GM12892 (cell line): ENCODE data around the gene C17orf107.

ENCODE experiments used
- DNase-seq: peaks from one replicate; pipeline ENCODE4 v3.0.0; 2011; ENCODE audit not compliant: insufficient read length
- FAIRE-seq: peaks from 2 replicates; lab custom pipeline; 2011; peaks lifted over from hg19 to GRCh38; lab: Jason Lieb, UNC
- POLR2A ChIP-seq: IDR thresholded peaks from 2 replicates; pipeline ENCODE4 v1.6.1; 2011; ENCODE audit warnings: low read depth, low read length, control low read depth
- POLR2AphosphoS5 ChIP-seq: IDR thresholded peaks from 2 replicates; pipeline ENCODE4 v1.6.1; 2011; ENCODE audit warnings: low read depth, low read length, control low read depth
- TAF1 ChIP-seq: IDR thresholded peaks from 2 replicates; pipeline ENCODE4 v1.6.1; 2011; ENCODE audit warnings: low read depth, mild to moderate bottlenecking, control low read depth, low read length, borderline replicate concordance

Gene C17orf107

DNA sequence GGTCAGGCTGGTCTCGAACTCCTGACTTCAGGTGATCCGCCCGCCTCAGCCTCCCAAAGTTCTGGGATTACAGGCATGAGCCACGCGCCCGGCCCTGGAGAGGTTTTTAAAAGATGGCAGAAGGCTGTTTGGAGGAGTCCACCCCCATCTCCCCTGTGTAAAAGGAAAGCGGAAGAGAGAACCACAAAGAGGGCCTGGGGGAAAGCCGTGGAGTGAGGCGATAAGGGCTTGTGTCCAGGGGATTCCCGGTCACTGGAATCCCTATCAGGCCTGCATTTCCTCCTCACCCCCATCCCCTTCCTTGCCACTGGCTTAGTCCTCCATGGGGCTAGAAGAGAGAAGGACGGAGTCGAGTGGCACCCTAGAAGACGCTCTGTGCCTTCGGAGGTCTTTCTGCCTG is 32.6 kb downstream of the C17orf107 start, which contains the start of gene GP1BA:
GP1BA (plus strand) TSS at position 315 of the 400 bp plus-strand sequence. CDS start 328 bp downstream, outside the sequence.
- no peak for TF ChIP-seq TAF1
- TF ChIP-seq POLR2A = no peak
- peak; percentile 82 for FAIRE-seq
- DNase-seq = no peak

DNA sequence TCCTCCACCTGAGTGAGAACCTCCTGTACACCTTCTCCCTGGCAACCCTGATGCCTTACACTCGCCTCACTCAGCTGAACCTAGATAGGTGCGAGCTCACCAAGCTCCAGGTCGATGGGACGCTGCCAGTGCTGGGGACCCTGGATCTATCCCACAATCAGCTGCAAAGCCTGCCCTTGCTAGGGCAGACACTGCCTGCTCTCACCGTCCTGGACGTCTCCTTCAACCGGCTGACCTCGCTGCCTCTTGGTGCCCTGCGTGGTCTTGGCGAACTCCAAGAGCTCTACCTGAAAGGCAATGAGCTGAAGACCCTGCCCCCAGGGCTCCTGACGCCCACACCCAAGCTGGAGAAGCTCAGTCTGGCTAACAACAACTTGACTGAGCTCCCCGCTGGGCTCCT is 33.4 kb downstream of the C17orf107 start:
- peak; percentile 62 for FAIRE-seq
- TF ChIP-seq TAF1 = no peak
- no peak for DNase-seq

DNA sequence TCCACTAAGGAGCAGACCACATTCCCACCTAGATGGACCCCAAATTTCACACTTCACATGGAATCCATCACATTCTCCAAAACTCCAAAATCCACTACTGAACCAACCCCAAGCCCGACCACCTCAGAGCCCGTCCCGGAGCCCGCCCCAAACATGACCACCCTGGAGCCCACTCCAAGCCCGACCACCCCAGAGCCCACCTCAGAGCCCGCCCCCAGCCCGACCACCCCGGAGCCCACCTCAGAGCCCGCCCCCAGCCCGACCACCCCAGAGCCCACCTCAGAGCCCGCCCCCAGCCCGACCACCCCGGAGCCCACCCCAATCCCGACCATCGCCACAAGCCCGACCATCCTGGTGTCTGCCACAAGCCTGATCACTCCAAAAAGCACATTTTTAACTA is 34.3 kb downstream of the C17orf107 start:
- no peak for DNase-seq
- TF ChIP-seq POLR2AphosphoS5 (no peak), POLR2A (no peak), TAF1 (no peak)
- no peak for FAIRE-seq

DNA sequence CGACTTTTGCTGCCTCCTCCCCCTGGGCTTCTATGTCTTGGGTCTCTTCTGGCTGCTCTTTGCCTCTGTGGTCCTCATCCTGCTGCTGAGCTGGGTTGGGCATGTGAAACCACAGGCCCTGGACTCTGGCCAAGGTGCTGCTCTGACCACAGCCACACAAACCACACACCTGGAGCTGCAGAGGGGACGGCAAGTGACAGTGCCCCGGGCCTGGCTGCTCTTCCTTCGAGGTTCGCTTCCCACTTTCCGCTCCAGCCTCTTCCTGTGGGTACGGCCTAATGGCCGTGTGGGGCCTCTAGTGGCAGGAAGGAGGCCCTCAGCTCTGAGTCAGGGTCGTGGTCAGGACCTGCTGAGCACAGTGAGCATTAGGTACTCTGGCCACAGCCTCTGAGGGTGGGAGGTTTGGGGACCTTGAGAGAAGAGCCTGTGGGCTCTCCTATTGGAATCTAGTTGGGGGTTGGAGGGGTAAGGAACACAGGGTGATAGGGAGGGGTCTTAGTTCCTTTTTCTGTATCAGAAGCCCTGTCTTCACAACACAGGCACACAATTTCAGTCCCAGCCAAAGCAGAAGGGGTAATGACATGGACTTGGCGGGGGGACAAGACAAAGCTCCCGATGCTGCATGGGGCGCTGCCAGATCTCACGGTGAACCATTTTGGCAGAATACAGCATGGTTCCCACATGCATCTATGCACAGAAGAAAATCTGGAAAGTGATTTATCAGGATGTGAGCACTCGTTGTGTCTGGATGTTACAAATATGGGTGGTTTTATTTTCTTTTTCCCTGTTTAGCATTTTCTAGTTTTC is 35.0 kb downstream of the C17orf107 start:
- FAIRE-seq (peak; percentile 82), DNase-seq (no peak)
- TF ChIP-seq POLR2AphosphoS5 (peak; percentile 55; the same call in 1 of the 2 replicates), TAF1 (no peak), POLR2A (no peak; the same call in 1 of the 2 replicates)

DNA sequence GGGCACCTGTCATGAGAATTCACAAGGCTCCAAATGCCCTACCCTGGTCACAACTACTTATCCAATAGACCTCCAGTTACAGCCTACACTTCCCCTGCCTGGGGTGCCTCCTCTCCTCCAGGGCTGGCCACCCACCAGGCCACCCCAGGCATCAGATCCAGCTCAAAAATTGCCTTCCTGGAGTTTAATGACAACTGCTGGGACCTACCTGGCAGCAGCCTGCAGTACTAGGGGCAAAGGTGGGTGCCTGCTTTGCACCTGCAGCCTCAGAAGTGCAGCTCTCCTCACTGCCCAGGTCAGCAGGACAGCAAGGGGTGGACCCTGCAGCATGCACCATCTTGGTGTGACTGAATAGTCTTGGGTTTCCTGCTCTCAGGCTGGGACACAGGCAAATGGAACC is 36.3 kb downstream of the C17orf107 start:
- FAIRE-seq (no peak), DNase-seq (no peak)
- TF ChIP-seq TAF1 (no peak), POLR2A (no peak), POLR2AphosphoS5 (no peak)

DNA sequence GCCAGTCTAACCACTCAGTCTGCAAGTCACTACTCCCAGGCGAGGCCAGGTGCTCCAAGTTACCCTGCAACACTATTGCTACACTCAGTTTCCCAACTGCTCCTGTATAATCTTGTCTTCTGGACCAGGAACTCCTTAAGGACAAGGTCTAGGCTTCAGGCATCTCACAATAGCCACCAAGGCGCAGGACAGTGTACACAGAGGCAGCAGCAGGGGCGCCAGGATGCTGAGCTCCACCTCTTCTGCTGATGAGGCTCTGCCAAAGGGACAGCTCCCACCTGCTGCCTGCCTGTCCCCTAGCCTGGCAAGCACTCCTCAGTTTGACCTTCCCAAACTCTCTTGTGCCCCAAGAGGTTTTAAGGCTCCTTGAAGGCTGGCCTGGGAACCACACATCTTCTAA is 37.1 kb downstream of the C17orf107 start:
- no peak; the same call in 1 of the 2 replicates for TF ChIP-seq POLR2AphosphoS5
- TF ChIP-seq POLR2A = peak; percentile 22; the same call in 1 of the 2 replicates
- no peak for TF ChIP-seq TAF1
- DNase-seq = no peak
- FAIRE-seq = no peak

DNA sequence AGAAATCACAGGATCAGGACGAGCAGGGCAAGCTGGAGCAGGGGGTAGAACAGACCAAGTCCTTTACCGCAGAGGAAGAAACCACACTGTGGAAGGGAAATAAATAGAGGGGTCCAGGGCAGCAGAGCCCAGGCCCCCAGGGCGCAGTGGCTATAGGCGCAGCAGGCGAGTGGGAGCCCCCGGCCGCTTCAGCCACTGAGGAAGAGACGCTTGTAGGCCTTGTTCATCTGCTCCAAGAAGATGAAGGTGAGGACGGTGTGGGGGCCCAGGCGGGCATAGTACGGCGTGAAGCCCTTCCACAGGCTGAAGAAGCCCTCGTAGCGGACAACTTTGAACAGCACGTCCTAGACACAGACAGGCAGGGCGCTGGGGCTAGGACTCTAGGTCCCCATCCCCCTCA is 38.2 kb downstream of the C17orf107 start:
- FAIRE-seq = no peak
- TF ChIP-seq POLR2AphosphoS5 (no peak), POLR2A (no peak), TAF1 (no peak)
- DNase-seq = no peak

DNA sequence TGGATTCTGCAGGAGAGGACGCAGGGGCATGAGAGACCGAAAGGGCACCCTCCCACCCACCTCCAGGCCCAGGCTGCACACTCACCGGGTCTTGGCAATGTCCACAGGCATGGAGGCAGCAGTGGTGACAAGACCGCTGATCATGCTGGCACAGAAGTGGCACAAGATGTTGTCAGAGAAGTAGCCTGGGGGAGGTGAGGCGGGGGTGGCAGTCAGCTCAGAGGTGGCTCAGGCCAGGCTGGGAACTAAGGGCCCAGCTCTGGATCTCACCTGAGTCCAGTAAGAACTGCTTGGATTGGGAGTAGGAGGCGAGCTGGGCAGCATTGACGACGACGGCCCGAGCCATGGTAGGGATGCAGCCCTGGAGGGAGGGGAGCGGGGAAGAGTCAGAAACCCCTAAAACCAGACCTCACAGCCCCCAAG is 38.7 kb downstream of the C17orf107 start:
- no peak for TF ChIP-seq POLR2A
- no peak for TF ChIP-seq TAF1
- no peak for TF ChIP-seq POLR2AphosphoS5
- DNase-seq (no peak), FAIRE-seq (no peak)

DNA sequence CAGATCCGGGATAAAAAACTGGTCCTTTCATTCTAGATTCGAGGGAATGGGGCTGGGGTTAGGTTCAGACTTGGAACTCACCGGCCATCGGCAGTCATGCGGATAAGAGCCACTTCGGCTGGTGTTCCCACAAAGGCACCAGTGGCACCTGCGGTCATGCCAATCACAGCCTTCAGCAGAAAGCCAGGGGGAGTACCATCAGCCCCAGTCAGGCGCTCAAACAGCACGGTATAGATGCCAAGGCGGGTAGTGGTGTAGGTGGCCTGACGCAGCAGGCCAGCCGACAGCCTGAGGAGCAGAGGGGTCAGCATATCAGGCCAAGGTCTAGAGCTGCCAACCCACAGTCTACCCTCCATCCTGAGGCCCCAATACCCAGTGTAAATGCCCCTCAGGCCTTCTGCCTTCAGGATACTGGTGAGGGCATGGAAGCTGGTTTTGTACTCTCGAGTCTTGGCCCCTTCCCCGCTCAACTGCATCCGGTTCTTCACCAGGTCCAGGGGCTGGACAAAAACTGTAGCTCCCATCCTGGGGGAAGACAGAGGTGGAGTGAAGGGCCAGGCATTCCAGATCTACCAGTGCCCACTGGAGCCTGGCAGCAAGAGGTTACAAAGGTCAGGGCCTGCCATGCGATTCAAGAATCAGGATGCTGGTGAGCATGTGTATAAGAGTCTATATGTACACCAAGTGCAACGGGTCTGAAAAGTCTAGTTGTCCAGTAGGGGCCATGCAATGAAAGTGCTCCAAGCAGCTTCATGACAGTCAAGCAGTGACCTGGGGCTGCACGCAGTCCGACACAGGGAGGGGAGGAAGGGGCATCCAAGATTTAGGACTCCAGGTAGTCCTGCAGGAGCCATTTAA is 39.6 kb downstream of the C17orf107 start:
- DNase-seq (no peak), FAIRE-seq (peak; percentile 66)
- TF ChIP-seq TAF1 (no peak), POLR2A (no peak), POLR2AphosphoS5 (no peak)

DNA sequence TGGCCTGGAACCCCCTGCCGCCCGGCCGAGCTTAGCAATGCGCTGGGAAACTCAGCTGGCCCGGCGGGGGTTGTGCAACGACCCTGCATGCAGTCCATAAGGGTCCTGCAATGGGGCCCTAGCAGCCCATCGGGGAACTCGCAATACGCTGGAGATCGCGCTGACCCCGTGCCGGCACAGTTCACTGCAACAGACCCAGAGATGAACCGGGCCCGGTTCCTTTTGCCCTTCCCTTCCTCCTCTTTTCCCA is 40.1 kb downstream of the C17orf107 start:
- FAIRE-seq (no peak), DNase-seq (no peak)
- TF ChIP-seq POLR2A (no peak), POLR2AphosphoS5 (no peak), TAF1 (no peak)

DNA sequence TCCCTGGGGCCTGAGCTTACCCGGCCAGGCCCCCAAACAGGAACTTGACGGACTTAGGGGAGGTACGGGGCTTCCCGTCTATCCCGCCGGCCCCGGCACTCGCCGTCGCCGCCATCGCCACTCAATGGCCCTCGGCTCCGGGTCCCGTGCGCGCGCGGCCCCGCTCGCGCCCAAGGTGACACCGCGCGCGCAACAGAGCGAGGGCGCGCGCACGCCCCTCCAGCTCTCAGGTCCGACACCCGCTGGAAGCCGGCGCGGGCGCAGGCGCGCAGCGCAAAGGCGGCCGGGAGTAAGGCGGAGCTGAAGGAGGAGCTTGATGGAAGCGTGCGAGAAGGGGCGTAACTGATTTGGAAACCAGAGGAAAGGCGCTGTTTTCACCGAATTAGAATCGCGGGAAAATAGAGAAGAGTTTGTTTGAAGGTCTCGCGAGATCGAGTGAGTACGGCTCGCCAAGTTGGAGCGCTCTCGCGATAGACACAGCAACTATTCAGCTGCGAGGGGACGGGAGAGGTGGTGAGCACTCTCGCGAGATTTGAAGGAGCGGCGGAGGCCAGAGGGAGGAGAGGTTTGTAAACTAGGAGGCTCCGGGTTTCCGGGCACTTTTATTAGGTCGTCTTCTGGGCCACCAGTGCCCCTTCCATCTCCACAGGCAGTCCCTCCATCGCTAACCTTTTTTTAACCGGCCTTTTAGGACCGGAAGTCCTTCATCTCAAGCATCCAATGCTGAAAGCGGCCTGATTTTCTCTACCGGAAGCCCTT is 40.6 kb downstream of the C17orf107 start, which contains the start of the genes RNF167 and SLC25A11:
RNF167 (plus strand) TSS at position 473 of the 759 bp plus-strand sequence. CDS start 642 bp downstream, outside the sequence.
SLC25A11 (minus strand) TSS at position 251 of the 759 bp plus-strand sequence; CDS start at position 115, 136 bp downstream.
- DNase-seq = peak; percentile 96
- peak; percentile 99 for FAIRE-seq
- TF ChIP-seq POLR2AphosphoS5 (peak; percentile 81), TAF1 (peak; percentile 65; the same call in 1 of the 2 replicates), POLR2A (peak; percentile 84)
